CD4-positive, alpha-beta T cell (primary cell): ENCODE measurements around the gene OR1K1. TPM values are rescaled to one million over a fixed set of nuclear protein-coding genes. Genes with fewer than 3 reads are reported as not detected.

Source experiments
- ATAC-seq: fragments of 200-7000 bp; cut with Tn5 transposase; one replicate; pipeline ENCODE4 v1.10.0; 2022; ENCODE audit warnings: mild to moderate bottlenecking; ENCODE audit not compliant: poor library complexity
- CTCF ChIA-PET: fragments of 350-600 bp; sonication (Branson Sonifier 250); formaldehyde crosslinking; loops from one replicate; lab custom pipeline; 2021; ENCODE audit warnings: antibody characterized with exemption, inconsistent platforms; lab: Charles Lee
- POLR2A ChIA-PET: fragments of 350-600 bp; sonication (Branson Sonifier 250); formaldehyde crosslinking; loops from one replicate; lab custom pipeline; 2021; ENCODE audit warnings: antibody characterized with exemption, inconsistent platforms; lab: Charles Lee
- DNase-seq, 14 experiments: peaks; one replicate each; pipeline ENCODE4 v3.0.0-alpha.2; 2013 to 2020; ENCODE audit warnings: mixed read lengths in 2 of 14
- H3K27ac ChIP-seq, 2 donors: one replicate each; pipeline versions ENCODE4 v1.5.1 to v1.7.0; 2013; ENCODE audit warnings: low read length in 2 of 2, low read depth in 1 of 2, mild to moderate bottlenecking in 1 of 2
- H3K27me3 ChIP-seq, 2 experiments: 1 replicate in 1 of 2; 2 replicates in 1 of 2; pipeline versions ENCODE4 v1.6.1 to v1.7.0; 2013; ENCODE audit warnings: low read length in 2 of 2, control low read depth in 1 of 2, mild to moderate bottlenecking in 1 of 2, moderate library complexity in 1 of 2; ENCODE audit not compliant: insufficient read depth in 2 of 2, control insufficient read depth in 1 of 2
- H3K36me3 ChIP-seq: one replicate; pipeline ENCODE4 v1.6.1; 2013; ENCODE audit warnings: low read length, control low read depth; ENCODE audit not compliant: insufficient read depth
- H3K4me1 ChIP-seq: one replicate; pipeline ENCODE4 v1.6.1; 2013; ENCODE audit warnings: low read length, control low read depth; ENCODE audit not compliant: insufficient read depth
- H3K4me3 ChIP-seq: one replicate; pipeline ENCODE4 v1.5.1; 2013; ENCODE audit warnings: mild to moderate bottlenecking, low read length, moderate library complexity
- H3K9me3 ChIP-seq, 2 experiments: 1 replicate in 1 of 2; 2 replicates in 1 of 2; pipeline versions ENCODE4 v1.6.1 to v1.7.0; 2013; ENCODE audit warnings: low read length in 2 of 2, mild to moderate bottlenecking in 2 of 2, control low read depth in 1 of 2, moderate library complexity in 1 of 2; ENCODE audit not compliant: control insufficient read depth in 1 of 2, insufficient read depth in 1 of 2
- H3K27ac Mint-ChIP-seq: one replicate; pipeline ENCODE4 v1.8.0; 2020; ENCODE audit warnings: mixed read lengths
- H3K27me3 Mint-ChIP-seq: one replicate; pipeline ENCODE4 v1.8.0; 2021; ENCODE audit warnings: mixed read lengths
- H3K36me3 Mint-ChIP-seq: one replicate; pipeline ENCODE4 v1.8.0; 2021; ENCODE audit warnings: low read depth, mixed read lengths
- H3K4me1 Mint-ChIP-seq: one replicate; pipeline ENCODE4 v1.8.0; 2021; ENCODE audit warnings: low read depth, mixed read lengths
- H3K4me3 Mint-ChIP-seq: one replicate; pipeline ENCODE4 v1.8.0; 2020; ENCODE audit warnings: mild to moderate bottlenecking, mixed read lengths
- H3K9me3 Mint-ChIP-seq: one replicate; pipeline ENCODE4 v1.8.0; 2020; ENCODE audit warnings: mixed read lengths
- intact Hi-C, 2 experiments: fragments of 100-400 bp; cut with DNase I in 1 of 2; cut with micrococcal nuclease in 1 of 2; formaldehyde crosslinking; loops; one replicate each; pipeline versions ENCODE4 v1.15.1 to v1.9.0; 2023 to 2025; cut with DNase I, micrococcal nuclease
- total RNA-seq, 174 experiments: library from RNA in 2 of 174; stranded (reverse) in 2 of 174; gene quantifications; one replicate each; pipeline ENCODE4 v1.2.3 and lab custom pipeline; 2021 to 2026
- TF ChIP-seq, protein P1 (sequence below): fragments of 200-600 bp; IDR thresholded peaks from one replicate; pipeline ENCODE4 v1.8.0; 2022; ENCODE audit warnings: antibody characterized with exemption, mild to moderate bottlenecking

OR1K1 gene
- total RNA-seq, 2 experiments from 2014 or later: not detected

DNA sequence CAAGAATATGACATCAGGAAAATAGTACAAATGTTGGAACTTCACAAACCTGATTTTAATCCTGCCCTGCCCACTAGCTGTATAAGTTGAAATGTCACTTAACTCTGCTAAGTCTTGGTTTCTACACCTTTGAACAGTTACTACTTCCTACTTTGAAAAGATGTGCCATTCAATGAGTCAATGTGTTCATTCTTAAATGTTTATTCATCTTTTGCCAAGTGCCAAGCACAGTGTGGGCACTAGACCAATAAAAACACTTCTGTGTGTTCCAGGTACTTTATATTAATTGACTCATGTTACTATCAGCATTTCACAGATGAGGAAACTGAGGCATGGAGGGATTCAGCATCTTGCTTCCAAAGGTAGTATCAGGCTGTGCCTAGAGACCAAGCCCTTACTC, 15.6 kb downstream of the OR1K1 start:
- peak overlapping the region; percentile 97 for H3K27ac Mint-ChIP-seq
- TF ChIP-seq, protein P1, sequence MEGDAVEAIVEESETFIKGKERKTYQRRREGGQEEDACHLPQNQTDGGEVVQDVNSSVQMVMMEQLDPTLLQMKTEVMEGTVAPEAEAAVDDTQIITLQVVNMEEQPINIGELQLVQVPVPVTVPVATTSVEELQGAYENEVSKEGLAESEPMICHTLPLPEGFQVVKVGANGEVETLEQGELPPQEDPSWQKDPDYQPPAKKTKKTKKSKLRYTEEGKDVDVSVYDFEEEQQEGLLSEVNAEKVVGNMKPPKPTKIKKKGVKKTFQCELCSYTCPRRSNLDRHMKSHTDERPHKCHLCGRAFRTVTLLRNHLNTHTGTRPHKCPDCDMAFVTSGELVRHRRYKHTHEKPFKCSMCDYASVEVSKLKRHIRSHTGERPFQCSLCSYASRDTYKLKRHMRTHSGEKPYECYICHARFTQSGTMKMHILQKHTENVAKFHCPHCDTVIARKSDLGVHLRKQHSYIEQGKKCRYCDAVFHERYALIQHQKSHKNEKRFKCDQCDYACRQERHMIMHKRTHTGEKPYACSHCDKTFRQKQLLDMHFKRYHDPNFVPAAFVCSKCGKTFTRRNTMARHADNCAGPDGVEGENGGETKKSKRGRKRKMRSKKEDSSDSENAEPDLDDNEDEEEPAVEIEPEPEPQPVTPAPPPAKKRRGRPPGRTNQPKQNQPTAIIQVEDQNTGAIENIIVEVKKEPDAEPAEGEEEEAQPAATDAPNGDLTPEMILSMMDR: no peak
- peaks cover 27% of the 10 kb centered on the region for H3K36me3 Mint-ChIP-seq
- Histone ChIP-seq H3K4me3 (peak overlapping the region; percentile 30), H3K36me3 (peaks cover 10% of the 10 kb centered on the region), H3K27me3 (no peaks in the 10 kb centered on the region), H3K9me3 (no peaks in the 10 kb centered on the region), H3K27ac (peak overlapping the region in 1 of 2 donors; percentile 82), H3K4me1 (peaks cover 28% of the 10 kb centered on the region)
- DNase-seq (no peak), ATAC-seq (no peak)
- no peaks in the 10 kb centered on the region for H3K9me3 Mint-ChIP-seq
- peak overlapping the region; percentile 80 for H3K4me3 Mint-ChIP-seq
- H3K4me1 Mint-ChIP-seq: peaks cover 47% of the 10 kb centered on the region
- no peaks in the 10 kb centered on the region for H3K27me3 Mint-ChIP-seq
- intact Hi-C loops: no loop called here
- CTCF ChIA-PET: interaction anchor here (1.4 to 1.5 kb wide), 2 partner anchors 13 to 20 kb away, joined by 3 read pairs; partner anchors contain the start of gene PDCL
- POLR2A ChIA-PET: interaction anchor here (0.6 to 5.9 kb wide), 6 partner anchors 13 to 350 kb away, joined by 3 to 28 read pairs (median 5); partner anchors contain the start of genes PDCL and RABGAP1

DNA sequence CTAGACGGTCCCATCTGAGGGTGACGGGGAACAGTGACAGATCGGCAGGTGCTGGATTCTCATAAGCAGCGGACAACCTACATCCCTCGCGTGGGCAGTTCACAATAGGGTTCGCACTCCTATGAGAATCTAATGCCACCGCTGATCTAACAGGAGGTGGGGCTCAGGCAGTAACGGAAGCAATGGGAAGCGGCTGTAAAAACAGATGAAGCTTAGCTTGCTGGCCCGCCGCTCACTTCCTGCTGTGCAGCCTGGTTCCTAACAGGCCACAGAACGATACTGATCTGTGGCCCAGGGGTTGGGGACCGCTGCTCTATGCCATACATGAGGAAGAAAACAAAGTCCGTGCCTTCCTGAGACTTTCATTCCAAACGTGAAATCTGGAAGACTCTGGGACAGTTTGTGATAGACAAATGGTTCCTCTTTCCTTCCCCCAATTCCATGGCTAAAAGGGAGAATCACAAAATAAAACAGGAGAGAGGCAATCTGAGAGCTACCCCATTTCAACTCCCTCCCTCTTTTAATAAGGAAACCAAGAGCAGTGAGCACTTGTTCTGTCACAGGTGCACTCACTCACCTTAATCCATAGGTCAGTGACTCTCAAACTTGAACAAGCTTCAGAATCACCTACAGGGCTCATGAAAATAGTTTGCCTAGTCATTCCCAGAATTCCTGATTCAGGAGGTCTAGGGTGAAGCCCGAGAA, 16.4 kb downstream of the OR1K1 start:
- no peaks in the 10 kb centered on the region for H3K9me3 Mint-ChIP-seq
- H3K27me3 Mint-ChIP-seq: no peaks in the 10 kb centered on the region
- ATAC-seq (peak; percentile 91), DNase-seq (peak; percentile 26 to 70 (median 48))
- H3K9me3 ChIP-seq: no peaks in the 10 kb centered on the region
- H3K4me3 Mint-ChIP-seq: peak overlapping the region; percentile 80
- peak overlapping the region; percentile 71 to 82 for H3K27ac ChIP-seq
- no peaks in the 10 kb centered on the region for H3K27me3 ChIP-seq
- TF ChIP-seq, protein P1: no peak
- ChIA-PET POLR2A (interaction anchor here (0.6 to 5.9 kb wide), 8 partner anchors 12 to 351 kb away, joined by 3 to 28 read pairs (median 5); partner anchors contain the start of genes PDCL, RABGAP1 and ZBTB6), CTCF (interaction anchor here (1.1 to 1.5 kb wide), 3 partner anchors 12 to 318 kb away, joined by 3 read pairs; partner anchors contain the start of gene PDCL)
- peaks cover 28% of the 10 kb centered on the region for H3K4me1 ChIP-seq
- intact Hi-C loops: no loop called here
- H3K36me3 Mint-ChIP-seq: peaks cover 33% of the 10 kb centered on the region
- peak overlapping the region; percentile 30 for H3K4me3 ChIP-seq
- H3K4me1 Mint-ChIP-seq: peaks cover 53% of the 10 kb centered on the region
- peak overlapping the region; percentile 97 for H3K27ac Mint-ChIP-seq
- peaks cover 10% of the 10 kb centered on the region for H3K36me3 ChIP-seq

DNA sequence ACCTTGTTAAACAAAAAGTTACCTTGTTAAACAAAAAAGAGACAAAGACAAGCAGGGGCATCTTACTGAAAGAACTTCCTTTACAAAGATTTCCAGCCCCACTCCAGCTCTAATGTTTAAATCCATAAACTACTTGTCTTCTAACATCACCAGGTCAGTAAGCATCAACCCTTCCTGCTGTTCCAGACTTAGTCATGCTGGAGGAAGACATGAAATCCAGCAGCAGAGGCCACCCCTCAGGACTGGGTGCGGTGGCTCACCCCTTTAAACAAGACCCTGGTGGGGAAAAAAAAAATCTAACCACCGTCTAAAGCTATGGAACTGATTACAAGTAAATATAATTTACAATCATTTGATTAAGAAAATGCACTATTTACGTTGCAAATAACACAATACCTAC, 19.4 kb downstream of the OR1K1 start:
- ChIA-PET CTCF (interaction anchor here (0.8 to 1.9 kb wide), 3 partner anchors 9 to 720 kb away, joined by 3 to 5 read pairs (median 3); partner anchors contain the start of genes PDCL and RC3H2), POLR2A (interaction anchor here (5.9 kb wide), 1 partner anchor 9 kb away, joined by 28 read pairs; the partner anchor contains the start of gene PDCL)
- Mint-ChIP-seq H3K9me3 (no peaks in the 10 kb centered on the region), H3K4me3 (no peak overlapping the region), H3K27me3 (no peaks in the 10 kb centered on the region), H3K36me3 (peaks cover 62% of the 10 kb centered on the region), H3K4me1 (peaks cover 76% of the 10 kb centered on the region), H3K27ac (peak overlapping the region; percentile 55)
- peak overlapping the region in 1 of 2 donors; percentile 32 for H3K27ac ChIP-seq
- no peak overlapping the region for H3K4me3 ChIP-seq
- no peaks in the 10 kb centered on the region for H3K9me3 ChIP-seq
- DNase-seq: no peak
- peaks cover 32% of the 10 kb centered on the region for H3K36me3 ChIP-seq
- ATAC-seq: no peak
- TF ChIP-seq, protein P1: no peak
- no peaks in the 10 kb centered on the region for H3K27me3 ChIP-seq
- H3K4me1 ChIP-seq: peaks cover 28% of the 10 kb centered on the region
- intact Hi-C loops: no loop called here
